ENCODE measurements around the gene FAT1. TPM values are rescaled to one million over a fixed set of nuclear protein-coding genes. Genes with fewer than 3 reads are reported as not detected.

FAT1 gene
- total RNA-seq, 1 experiment from 2014 or later = 92.4 TPM

- Histone ChIP-seq H2AFZ (ENCODE audit: low read length) (peak overlapping the region; percentile 87), H3K4me2 (ENCODE audit: low read length) (peak overlapping the region; percentile 97), H3K36me3 (ENCODE audit: low read depth, low read length) (peaks cover 4% of the 10 kb centered on the region; the same call in 1 of the 2 replicates), H3K9me2 (replicated peaks; ENCODE audit: low read length) (no peaks in the 10 kb centered on the region), H3F3A (ENCODE audit: low read length, unreplicated experiment) (no peaks in the 10 kb centered on the region), H3K4me1 (ENCODE audit: insufficient read depth, low read length) (peaks cover 26% of the 10 kb centered on the region), H4K20me1 (ENCODE audit: low read length) (peaks cover 16% of the 10 kb centered on the region; the same call in 1 of the 2 replicates), H3K79me2 (ENCODE audit: low read length) (peaks cover 62% of the 10 kb centered on the region), H3K9me3 (ENCODE audit: low read length) (no peaks in the 10 kb centered on the region), H3K4me3 (ENCODE audit: low read length) (peak overlapping the region; percentile 96), H3K9ac (ENCODE audit: low read length) (peak overlapping the region; percentile 87), H3K27me3 (ENCODE audit: low read length) (no peaks in the 10 kb centered on the region), H3K27ac (ENCODE audit: low read length) (peak overlapping the region; percentile 44; the same call in 1 of the 2 replicates)
- no peak for TF ChIP-seq CTCF (conservative IDR thresholded peaks at IDR 0.05; ENCODE audit: low read depth, low read length)
- no peak for TF ChIP-seq EZH2 (IDR thresholded peaks at IDR 0.05; ENCODE audit: low read length, unreplicated experiment)
- TF ChIP-seq EZH2phosphoT487 (IDR thresholded peaks at IDR 0.05; ENCODE audit: borderline replicate concordance, low read length) = no peak
- ATAC-seq (no peak), DNase-seq (no peak)
- POLR2A ChIA-PET (ENCODE audit: unreplicated experiment) = no interaction called here
- intact Hi-C loops (cut with micrococcal nuclease) = loop anchor here (1.0 to 10.0 kb wide), 5 partner anchors 56 to 882 kb away; no protein-coding TSS in a partner anchor
- CTCF ChIA-PET = no interaction called here
- TSS peak; percentile 13 for BruUV-seq (replicated peaks)
Observed at GRCh38 chr4:186724864-186725468, 1.3 kb upstream of the FAT1 start.

GRCh38 chr4:186724058-186724863, 605 bp upstream of the FAT1 start:
- H3K4me2 ChIP-seq (ENCODE audit: low read length) = peak overlapping the region; percentile 97
- peaks cover 16% of the 10 kb centered on the region; the same call in 1 of the 2 replicates for H4K20me1 ChIP-seq (ENCODE audit: low read length)
- ChIA-PET CTCF (interaction anchor here (0.6 kb wide), 4 partner anchors 11 to 1883 kb away, joined by 3 to 12 read pairs (median 6); no protein-coding TSS in a partner anchor), POLR2A (ENCODE audit: unreplicated experiment) (no interaction called here)
- DNase-seq (peak; percentile 37), ATAC-seq (0 out of 2 replicates have a peak, but pooled peaks have one; percentile 2)
- H3F3A ChIP-seq (ENCODE audit: low read length, unreplicated experiment) = no peaks in the 10 kb centered on the region
- H3K27me3 ChIP-seq (ENCODE audit: low read length) = no peaks in the 10 kb centered on the region
- peak overlapping the region; percentile 87 for H2AFZ ChIP-seq (ENCODE audit: low read length)
- H3K9ac ChIP-seq (ENCODE audit: low read length) = peak overlapping the region; percentile 87
- no peaks in the 10 kb centered on the region for H3K9me3 ChIP-seq (ENCODE audit: low read length)
- TSS peak; percentile 31 for BruUV-seq (replicated peaks)
- H3K4me3 ChIP-seq (ENCODE audit: low read length) = peak overlapping the region; percentile 96
- TF ChIP-seq EZH2phosphoT487 (IDR thresholded peaks at IDR 0.05; ENCODE audit: borderline replicate concordance, low read length) = no peak
- no peak for TF ChIP-seq CTCF (conservative IDR thresholded peaks at IDR 0.05; ENCODE audit: low read depth, low read length)
- no peak for TF ChIP-seq EZH2 (IDR thresholded peaks at IDR 0.05; ENCODE audit: low read length, unreplicated experiment)
- peaks cover 8% of the 10 kb centered on the region; the same call in 1 of the 2 replicates for H3K36me3 ChIP-seq (ENCODE audit: low read depth, low read length)
- no peaks in the 10 kb centered on the region for H3K9me2 ChIP-seq (replicated peaks; ENCODE audit: low read length)
- peak overlapping the region; percentile 44 for H3K27ac ChIP-seq (ENCODE audit: low read length)
- peaks cover 69% of the 10 kb centered on the region for H3K79me2 ChIP-seq (ENCODE audit: low read length)
- intact Hi-C loops (cut with micrococcal nuclease) = loop anchor here (10.0 kb wide), 1 partner anchor 691 kb away; no protein-coding TSS in a partner anchor
- peaks cover 20% of the 10 kb centered on the region for H3K4me1 ChIP-seq (ENCODE audit: insufficient read depth, low read length)

Measured in PC-3 (cell line).